Activated CD8-positive, alpha-beta T cell treated with anti-CD3 and anti-CD28 coated beads, Interleukin-2, amount 10 ng/mL, durations not matched to agents 7 days and 5 days (primary cell): ENCODE measurements around the gene ADA. TPM values are rescaled to one million over a fixed set of nuclear protein-coding genes. Genes with fewer than 3 reads are reported as not detected.
A peak's percentile ranks its signal among the peaks of the same experiment; 100 is the strongest.

Experiments
- ATAC-seq: fragments of 150-1000 bp; cut with Tn5 transposase; one replicate; pipeline ENCODE4 v1.10.0; 2021; ENCODE audit warnings: moderate library complexity
- CTCF ChIA-PET: fragments of 350-600 bp; sonication (Branson Sonifier 250); formaldehyde crosslinking; loops from one replicate; lab custom pipeline; 2021; ENCODE audit warnings: antibody characterized with exemption; lab: Charles Lee
- POLR2A ChIA-PET: fragments of 350-600 bp; sonication (Branson Sonifier 250); formaldehyde crosslinking; loops from one replicate; lab custom pipeline; 2021; ENCODE audit warnings: antibody characterized with exemption; lab: Charles Lee
- DNase-seq: peaks from one replicate; pipeline ENCODE4 v3.0.0-alpha.2; 2020
- H3K27ac Mint-ChIP-seq: one replicate; pipeline ENCODE4 v1.8.0; 2021; ENCODE audit warnings: mild to moderate bottlenecking, mixed read lengths
- H3K27me3 Mint-ChIP-seq: one replicate; pipeline ENCODE4 v1.8.0; 2021; ENCODE audit warnings: low read depth, mixed read lengths
- H3K36me3 Mint-ChIP-seq: one replicate; pipeline ENCODE4 v1.8.0; 2021; ENCODE audit warnings: low read depth, mixed read lengths
- H3K4me1 Mint-ChIP-seq: one replicate; pipeline ENCODE4 v1.8.0; 2021; ENCODE audit warnings: low read depth, mixed read lengths
- H3K4me3 Mint-ChIP-seq: one replicate; pipeline ENCODE4 v1.8.0; 2021; ENCODE audit warnings: mild to moderate bottlenecking, mixed read lengths
- H3K9me3 Mint-ChIP-seq: one replicate; pipeline ENCODE4 v1.8.0; 2022; ENCODE audit warnings: mixed read lengths; ENCODE audit not compliant: insufficient read depth
- total RNA-seq, 2 experiments: library from RNA; stranded (reverse); gene quantifications; one replicate each; pipeline ENCODE4 v1.2.3, GENCODE V29; 2021

The ADA gene
- total RNA-seq, 2 experiments from 2014 or later: 110 to 112 TPM

- H3K36me3 Mint-ChIP-seq: no peaks in the 10 kb centered on the region
- no peaks in the 10 kb centered on the region for H3K9me3 Mint-ChIP-seq
- H3K27me3 Mint-ChIP-seq: no peaks in the 10 kb centered on the region
- H3K27ac Mint-ChIP-seq: no peak overlapping the region
- H3K4me3 Mint-ChIP-seq: no peak overlapping the region
- CTCF ChIA-PET: no interaction called here
- POLR2A ChIA-PET: no interaction called here
- peaks cover 10% of the 10 kb centered on the region for H3K4me1 Mint-ChIP-seq
- DNase-seq (no peak), ATAC-seq (no peak)
These were observed 40.2 kb upstream of the ADA start for GRCh38 chr20:44691424-44692423.

GRCh38 chr20:44690781-44691423, 39.4 kb upstream of the ADA start:
- no peak overlapping the region for H3K27ac Mint-ChIP-seq
- H3K36me3 Mint-ChIP-seq: no peaks in the 10 kb centered on the region
- H3K9me3 Mint-ChIP-seq: no peaks in the 10 kb centered on the region
- H3K27me3 Mint-ChIP-seq: no peaks in the 10 kb centered on the region
- peaks cover 5% of the 10 kb centered on the region for H3K4me1 Mint-ChIP-seq
- DNase-seq (no peak), ATAC-seq (no peak)
- ChIA-PET CTCF (interaction anchor here (1.3 kb wide), 1 partner anchor 197 kb away, joined by 3 read pairs; no protein-coding TSS in a partner anchor), POLR2A (no interaction called here)
- no peak overlapping the region for H3K4me3 Mint-ChIP-seq

- DNase-seq (no peak), ATAC-seq (no peak)
- Mint-ChIP-seq H3K9me3 (no peaks in the 10 kb centered on the region), H3K4me3 (no peak overlapping the region), H3K4me1 (peaks cover 6% of the 10 kb centered on the region), H3K36me3 (no peaks in the 10 kb centered on the region), H3K27me3 (no peaks in the 10 kb centered on the region), H3K27ac (no peak overlapping the region)
- ChIA-PET CTCF (interaction anchor here (1.0 to 1.3 kb wide), 2 partner anchors 177 to 199 kb away, joined by 3 read pairs; no protein-coding TSS in a partner anchor), POLR2A (interaction anchor here (0.6 kb wide), 1 partner anchor 1019 kb away, joined by 3 read pairs; no protein-coding TSS in a partner anchor)
These were observed 38.3 kb upstream of the ADA start for GRCh38 chr20:44689809-44690208.

GRCh38 chr20:44688053-44688625, 36.6 kb upstream of the ADA start:
- peaks cover 13% of the 10 kb centered on the region for H3K4me1 Mint-ChIP-seq
- H3K4me3 Mint-ChIP-seq: no peak overlapping the region
- H3K27ac Mint-ChIP-seq: no peak overlapping the region
- H3K9me3 Mint-ChIP-seq: no peaks in the 10 kb centered on the region
- CTCF ChIA-PET: no interaction called here
- no peaks in the 10 kb centered on the region for H3K27me3 Mint-ChIP-seq
- DNase-seq: no peak
- no peaks in the 10 kb centered on the region for H3K36me3 Mint-ChIP-seq
- ATAC-seq: no peak
- POLR2A ChIA-PET: no interaction called here

DNA sequence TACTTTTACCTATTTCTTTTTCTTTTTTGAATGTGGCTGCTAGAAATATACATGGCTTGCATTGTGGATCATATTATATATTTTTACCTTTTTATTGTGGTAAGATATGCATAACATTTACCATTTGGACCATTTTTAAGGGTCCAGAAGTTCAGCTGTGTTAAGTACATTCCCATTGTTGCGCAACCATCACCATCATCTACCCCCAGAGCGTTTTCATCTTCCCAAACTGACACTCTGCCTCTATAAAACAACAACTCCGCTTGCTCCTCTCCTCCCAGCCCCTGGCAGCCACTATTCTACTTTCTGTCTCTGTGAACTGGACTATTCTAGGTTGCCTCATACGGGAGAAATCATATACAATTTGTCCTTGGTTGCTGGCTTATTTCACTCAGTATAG, 35.4 kb upstream of the ADA start:
- Mint-ChIP-seq H3K27me3 (no peaks in the 10 kb centered on the region), H3K4me1 (peaks cover 13% of the 10 kb centered on the region), H3K27ac (no peak overlapping the region), H3K36me3 (no peaks in the 10 kb centered on the region), H3K9me3 (no peaks in the 10 kb centered on the region), H3K4me3 (no peak overlapping the region)
- ATAC-seq (no peak), DNase-seq (no peak)
- ChIA-PET CTCF (interaction anchor here (4.7 kb wide), 1 partner anchor 45 kb away, joined by 68 read pairs; no protein-coding TSS in a partner anchor), POLR2A (no interaction called here)

DNA sequence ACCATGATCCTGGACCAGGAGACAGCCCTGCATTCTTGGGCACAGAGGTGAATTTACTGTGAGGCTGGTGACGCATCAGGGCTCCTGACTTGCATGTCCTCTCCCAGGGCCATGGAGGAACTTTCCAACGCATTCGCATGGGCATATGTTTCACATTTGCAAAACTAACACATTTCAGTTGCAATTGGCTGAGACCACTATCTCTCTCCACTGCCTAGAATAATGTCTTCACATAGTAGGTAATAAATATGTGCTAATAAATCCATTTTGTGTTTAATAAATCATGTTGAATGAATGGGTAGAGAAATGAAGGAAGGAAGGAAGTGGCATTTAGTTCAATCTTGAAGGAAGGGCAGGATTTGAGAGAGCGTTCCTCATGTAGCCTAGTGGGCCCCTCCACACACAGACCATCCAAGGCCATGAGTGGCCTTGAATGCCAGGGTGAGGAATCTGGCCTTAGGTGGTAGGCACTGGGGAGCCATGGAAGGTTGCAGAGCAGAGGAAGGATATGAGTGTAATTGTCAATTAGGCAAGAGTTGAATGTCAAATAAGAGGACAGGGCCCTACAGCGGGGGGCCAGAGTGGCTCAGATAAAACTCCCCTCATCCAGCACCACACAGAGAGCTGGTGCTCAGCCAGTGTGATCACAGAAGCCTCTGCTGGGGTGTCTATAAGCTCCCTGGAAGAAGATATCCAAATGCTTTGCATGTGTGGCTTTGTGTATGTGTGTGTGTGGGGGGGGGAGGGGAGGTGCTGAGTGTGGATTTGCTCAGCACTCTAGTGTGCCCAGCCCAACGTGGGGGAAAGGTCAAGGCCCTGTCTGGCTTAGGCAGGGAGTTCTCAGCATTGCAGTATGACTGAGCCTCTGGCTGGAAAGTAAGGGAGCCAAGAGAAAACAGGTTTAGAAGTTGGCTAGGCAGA, 32.8 kb upstream of the ADA start:
- H3K36me3 Mint-ChIP-seq: no peaks in the 10 kb centered on the region
- ChIA-PET CTCF (interaction anchor here (0.6 to 5.6 kb wide), 67 partner anchors 9 to 471 kb away, joined by 3 to 150 read pairs (median 5); partner anchors contain the start of genes ADA, CCN5 and TTPAL), POLR2A (interaction anchor here (0.6 to 2.3 kb wide), 7 partner anchors 18 to 206 kb away, joined by 3 to 7 read pairs (median 3); no protein-coding TSS in a partner anchor)
- no peaks in the 10 kb centered on the region for H3K27me3 Mint-ChIP-seq
- peaks cover 13% of the 10 kb centered on the region for H3K4me1 Mint-ChIP-seq
- H3K27ac Mint-ChIP-seq: no peak overlapping the region
- no peaks in the 10 kb centered on the region for H3K9me3 Mint-ChIP-seq
- no peak for DNase-seq
- ATAC-seq: no peak
- no peak overlapping the region for H3K4me3 Mint-ChIP-seq

GRCh38 chr20:44683263-44684046, 32.0 kb upstream of the ADA start:
- Mint-ChIP-seq H3K4me1 (peaks cover 13% of the 10 kb centered on the region), H3K9me3 (no peaks in the 10 kb centered on the region), H3K4me3 (no peak overlapping the region), H3K27ac (no peak overlapping the region), H3K36me3 (no peaks in the 10 kb centered on the region), H3K27me3 (no peaks in the 10 kb centered on the region)
- DNase-seq: peak; percentile 81
- peak; percentile 84 for ATAC-seq
- POLR2A ChIA-PET: interaction anchor here (0.8 to 2.3 kb wide), 5 partner anchors 17 to 55 kb away, joined by 3 to 7 read pairs (median 3); no protein-coding TSS in a partner anchor
- CTCF ChIA-PET: interaction anchor here (0.6 to 5.6 kb wide), 44 partner anchors 10 to 467 kb away, joined by 3 to 150 read pairs (median 5); partner anchors contain the start of genes ADA and CCN5

DNA sequence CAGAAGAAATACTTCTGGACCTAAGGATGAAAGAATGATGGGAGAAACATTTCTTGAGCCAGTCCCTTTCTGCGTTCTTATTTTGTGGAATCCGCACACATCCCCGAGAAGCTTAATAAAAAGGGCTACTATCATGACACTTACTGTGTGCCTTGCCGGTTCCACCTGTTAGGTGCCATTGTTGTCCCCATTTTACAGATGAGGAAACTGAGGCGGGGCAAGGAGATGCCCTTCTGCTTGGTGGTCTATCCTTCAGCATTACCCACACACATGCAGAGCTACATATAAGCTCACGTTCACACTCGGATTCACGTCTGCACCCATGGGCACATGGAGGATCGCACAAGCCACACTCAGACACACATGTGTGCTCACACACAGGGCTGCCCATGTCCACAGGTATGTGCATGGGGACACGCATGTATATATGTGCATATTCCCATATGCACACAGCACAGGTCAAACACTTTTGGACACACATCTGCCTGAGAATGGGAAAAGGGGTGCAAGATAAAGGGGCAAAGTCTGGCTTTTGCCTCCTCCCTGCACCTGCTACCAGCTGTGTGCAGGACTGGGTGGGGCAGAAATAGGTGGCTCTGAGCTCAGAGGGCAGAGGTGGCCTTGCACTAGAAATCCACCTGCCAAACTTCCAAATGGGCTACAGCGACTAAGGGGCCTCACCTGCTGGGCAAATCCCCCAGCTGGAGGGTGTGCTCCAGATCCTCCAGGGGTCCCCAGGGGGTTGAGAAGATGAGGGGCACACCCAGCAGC, 30.5 kb upstream of the ADA start:
- ATAC-seq (no peak), DNase-seq (no peak)
- peaks cover 17% of the 10 kb centered on the region for H3K4me1 Mint-ChIP-seq
- no peaks in the 10 kb centered on the region for H3K36me3 Mint-ChIP-seq
- H3K27me3 Mint-ChIP-seq: no peaks in the 10 kb centered on the region
- no peaks in the 10 kb centered on the region for H3K9me3 Mint-ChIP-seq
- CTCF ChIA-PET: interaction anchor here (1.4 to 5.6 kb wide), 16 partner anchors 11 to 297 kb away, joined by 3 to 150 read pairs (median 8); partner anchors contain the start of genes ADA and SERINC3
- no peak overlapping the region for H3K27ac Mint-ChIP-seq
- POLR2A ChIA-PET: interaction anchor here (2.3 kb wide), 1 partner anchor 38 kb away, joined by 7 read pairs; no protein-coding TSS in a partner anchor
- no peak overlapping the region for H3K4me3 Mint-ChIP-seq

- ChIA-PET POLR2A (no interaction called here), CTCF (interaction anchor here (1.5 kb wide), 1 partner anchor 463 kb away, joined by 3 read pairs; no protein-coding TSS in a partner anchor)
- peaks cover 11% of the 10 kb centered on the region for H3K4me1 Mint-ChIP-seq
- DNase-seq (no peak), ATAC-seq (no peak)
- no peaks in the 10 kb centered on the region for H3K36me3 Mint-ChIP-seq
- H3K4me3 Mint-ChIP-seq: no peak overlapping the region
- H3K9me3 Mint-ChIP-seq: no peaks in the 10 kb centered on the region
- no peak overlapping the region for H3K27ac Mint-ChIP-seq
- H3K27me3 Mint-ChIP-seq: no peaks in the 10 kb centered on the region
These were observed 27.6 kb upstream of the ADA start for GRCh38 chr20:44678990-44679611.
